Activated CD8-positive, alpha-beta memory T cell treated with anti-CD3 and anti-CD28 coated beads, Interleukin-2, amount 50 U/mL, for 4 hours (primary cell): ENCODE results near the gene TIGD4.

Source experiments
- DNase-seq: peaks from one replicate; pipeline ENCODE4 v3.0.0-alpha.2; 2020

TIGD4 gene

GRCh38 chr4:152779513-152780266 lies at the start of gene TIGD4, which contains the start of gene ARFIP1:
TSS of gene TIGD4 (minus strand) at chr4:152779730. CDS start at chr4:152771004, 8,726 bp downstream.
TSS of gene ARFIP1 (plus strand) at chr4:152779954. CDS start at chr4:152829634, 49,680 bp downstream.
- DNase-seq, result peak; percentile 95

- no peak for DNase-seq
Measured at GRCh38 chr4:152828122-152828521, 48.6 kb upstream of the TIGD4 start.

- no peak for DNase-seq
Measured at GRCh38 chr4:152825336-152825735, 45.8 kb upstream of the TIGD4 start.

- no peak for DNase-seq
Measured at GRCh38 chr4:152824561-152824960, 45.0 kb upstream of the TIGD4 start.

GRCh38 chr4:152822323-152822722 lies 42.8 kb upstream of the TIGD4 start:
- DNase-seq, result no peak

GRCh38 chr4:152820073-152820472 lies 40.5 kb upstream of the TIGD4 start:
- DNase-seq, result no peak

- no peak for DNase-seq
Measured at GRCh38 chr4:152819026-152819645, 39.6 kb upstream of the TIGD4 start.

- no peak for DNase-seq
Measured at GRCh38 chr4:152817331-152817730, 37.8 kb upstream of the TIGD4 start.

- no peak for DNase-seq
Measured at GRCh38 chr4:152815078-152815477, 35.5 kb upstream of the TIGD4 start.

- DNase-seq, result no peak
Measured at GRCh38 chr4:152810715-152811287, 31.3 kb upstream of the TIGD4 start.

GRCh38 chr4:152808670-152809069 lies 29.1 kb upstream of the TIGD4 start:
- DNase-seq, result no peak

- DNase-seq, result no peak
Measured at GRCh38 chr4:152807294-152807829, 27.8 kb upstream of the TIGD4 start.

GRCh38 chr4:152806501-152807125 lies 27.1 kb upstream of the TIGD4 start:
- no peak for DNase-seq

- no peak for DNase-seq
Measured at GRCh38 chr4:152805818-152806217, 26.3 kb upstream of the TIGD4 start.

- no peak for DNase-seq
Measured at GRCh38 chr4:152805071-152805650, 25.6 kb upstream of the TIGD4 start.

- no peak for DNase-seq
Measured at GRCh38 chr4:152803541-152803940, 24.0 kb upstream of the TIGD4 start.

GRCh38 chr4:152795891-152796290 lies 16.4 kb upstream of the TIGD4 start:
- no peak for DNase-seq

- no peak for DNase-seq
Measured at GRCh38 chr4:152786627-152787026, 7.1 kb upstream of the TIGD4 start.

- no peak for DNase-seq
Measured at GRCh38 chr4:152785639-152786615, 6.4 kb upstream of the TIGD4 start.

GRCh38 chr4:152784490-152785350 lies 5.2 kb upstream of the TIGD4 start:
- no peak for DNase-seq
